Stimulated activated CD4-positive, alpha-beta T cell treated with anti-CD3 and anti-CD28 coated beads, Interleukin-1b, Interleukin-23, amount 100 ng/mL, for 4 hours (primary cell): ENCODE data around the gene OR13D1.
A peak's percentile ranks its signal among the peaks of the same experiment; 100 is the strongest.
"Not testable (repeated sequence)": the region's sequence is repeated elsewhere in the genome, so short reads cannot be mapped to it uniquely, and the experiment has no call there.

Source experiments
- DNase-seq, 2 donors: peaks; one replicate each; pipeline ENCODE4 v3.0.0-alpha.2; 2020; ENCODE audit warnings: low read depth in 2 of 2

The OR13D1 gene

DNA sequence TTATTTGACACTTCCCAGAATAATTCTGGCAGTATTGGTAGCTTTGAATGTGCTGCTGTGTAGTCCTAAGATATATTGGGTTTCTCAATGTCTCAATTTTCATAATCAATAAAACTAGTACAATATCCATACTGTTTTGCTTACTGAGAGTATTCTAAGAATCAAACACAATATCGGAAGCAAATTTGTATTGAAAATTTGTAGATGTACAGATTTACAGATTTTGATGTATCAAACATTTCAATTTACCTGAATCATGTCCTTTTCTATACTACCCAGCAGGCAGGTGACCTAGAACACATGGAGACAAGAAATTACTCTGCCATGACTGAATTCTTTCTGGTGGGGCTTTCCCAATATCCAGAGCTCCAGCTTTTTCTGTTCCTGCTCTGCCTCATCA lies at the start of gene OR13D1:
Gene OR13D1, plus strand, starts transcription at position 301 of the 400 bp plus-strand sequence. Its CDS starts 0 bp downstream, at position 301.
- DNase-seq: no peak

- DNase-seq: no peak
These were observed 35.7 kb upstream of the OR13D1 start for GRCh38 chr9:104658496-104659195.

GRCh38 chr9:104675611-104676010 lies 18.7 kb upstream of the OR13D1 start:
- no peak for DNase-seq

- DNase-seq: no peak
These were observed 11.7 kb upstream of the OR13D1 start for GRCh38 chr9:104682642-104683041.

DNA sequence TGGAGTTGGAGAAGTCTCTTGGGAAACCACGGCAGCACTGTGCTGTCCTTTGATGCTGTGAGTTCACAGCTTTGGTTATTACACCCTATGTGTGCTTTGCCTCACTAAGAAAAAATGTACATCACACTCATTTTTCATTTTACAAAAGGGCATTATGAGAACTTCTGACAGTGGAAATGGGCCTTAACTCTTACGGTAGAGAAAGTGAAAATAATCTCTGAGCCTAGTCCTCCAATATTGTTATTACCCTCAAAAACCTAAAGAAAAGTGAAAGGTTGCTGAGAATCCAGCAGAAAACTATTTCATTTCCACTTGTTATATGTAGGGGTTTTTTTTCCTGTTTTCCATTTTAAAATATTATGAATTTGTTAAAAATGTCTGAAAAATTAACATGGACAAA lies 8.2 kb upstream of the OR13D1 start:
- DNase-seq: no peak

GRCh38 chr9:104700306-104700705 lies 6.0 kb downstream of the OR13D1 start:
- no peak for DNase-seq

DNA sequence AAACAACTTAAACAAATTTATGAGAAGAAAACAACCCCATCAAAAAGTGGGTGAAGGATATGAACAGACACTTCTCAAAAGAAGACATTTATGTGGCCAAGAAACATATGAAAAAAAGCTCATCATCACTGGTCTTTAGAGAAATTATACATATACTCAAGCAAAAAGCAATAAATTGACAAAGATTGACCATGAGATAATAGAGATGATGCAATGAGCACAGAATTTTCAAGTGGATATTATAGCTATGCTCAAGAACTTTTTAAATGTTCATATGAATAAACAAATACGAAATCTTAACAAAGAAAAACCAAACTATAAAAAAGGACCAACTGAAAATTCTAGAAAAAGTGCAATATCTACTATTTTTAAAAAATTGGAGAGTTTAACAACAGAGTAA lies 14.4 kb downstream of the OR13D1 start:
- DNase-seq: not testable (repeated sequence)

GRCh38 chr9:104711604-104712003 lies 17.3 kb downstream of the OR13D1 start:
- DNase-seq: no peak

- no peak for DNase-seq
These were observed 30.7 kb downstream of the OR13D1 start for GRCh38 chr9:104725014-104725413.

GRCh38 chr9:104738452-104738851 lies 44.1 kb downstream of the OR13D1 start:
- no peak for DNase-seq

- no peak for DNase-seq
These were observed 46.3 kb downstream of the OR13D1 start for GRCh38 chr9:104740621-104741020.

GRCh38 chr9:104743376-104743985 lies 49.2 kb downstream of the OR13D1 start:
- peak in 1 of 2 donors; percentile 25 for DNase-seq
